Progenitor cell of endocrine pancreas (in vitro differentiated cells): ENCODE measurements around the gene IER3IP1. TPM values are rescaled to one million over a fixed set of nuclear protein-coding genes. Genes with fewer than 3 reads are reported as not detected.

Experiments
- DNase-seq: peaks from one replicate; pipeline ENCODE4 v3.0.0; 2021; ENCODE audit warnings: low spot score; ENCODE audit not compliant: unreplicated experiment
- H3K27ac Mint-ChIP-seq: 2 replicates; pipeline ENCODE4 v1.8.0; 2021; ENCODE audit warnings: mild to moderate bottlenecking, moderate library complexity, mixed read lengths
- H3K27me3 Mint-ChIP-seq: 2 replicates; pipeline ENCODE4 v1.8.0; 2021; ENCODE audit warnings: mixed read lengths
- H3K36me3 Mint-ChIP-seq: 2 replicates; pipeline ENCODE4 v1.8.0; 2022; ENCODE audit warnings: mixed read lengths; ENCODE audit not compliant: insufficient read depth
- H3K4me1 Mint-ChIP-seq: 2 replicates; pipeline ENCODE4 v1.8.0; 2021; ENCODE audit warnings: low read depth, mixed read lengths
- H3K4me3 Mint-ChIP-seq: 2 replicates; pipeline ENCODE4 v1.8.0; 2021; ENCODE audit warnings: low read depth, mild to moderate bottlenecking, moderate library complexity, mixed read lengths
- H3K9me3 Mint-ChIP-seq: 2 replicates; pipeline ENCODE4 v1.8.0; 2021; ENCODE audit warnings: low read depth, mixed read lengths
- CTCF ChIP-seq: fragments of 200-600 bp; sonication (generic); IDR thresholded peaks from one replicate; pipeline ENCODE4 v1.5.0; 2021; ENCODE audit warnings: antibody characterized with exemption, mild to moderate bottlenecking; ENCODE audit not compliant: unreplicated experiment
- total RNA-seq: library from RNA; stranded (reverse); gene quantifications from 2 replicates; pipeline ENCODE4 v1.2.1, GENCODE V29; 2021

The IER3IP1 gene
- total RNA-seq, 1 donor from 2014 or later = 9.5 TPM

- Mint-ChIP-seq H3K36me3 (no peaks in the 10 kb centered on the region), H3K4me1 (no peaks in the 10 kb centered on the region), H3K4me3 (no peak overlapping the region), H3K27me3 (peaks cover 6% of the 10 kb centered on the region), H3K9me3 (peaks cover 12% of the 10 kb centered on the region), H3K27ac (no peak overlapping the region)
- no peak for DNase-seq
- TF ChIP-seq CTCF = no peak
Measured at GRCh38 chr18:47180765-47181164, 4.6 kb upstream of the IER3IP1 start.

GRCh38 chr18:47179520-47179919 lies 3.4 kb upstream of the IER3IP1 start:
- Mint-ChIP-seq H3K4me3 (no peak overlapping the region), H3K36me3 (no peaks in the 10 kb centered on the region), H3K9me3 (peaks cover 6% of the 10 kb centered on the region), H3K27ac (no peak overlapping the region), H3K4me1 (no peaks in the 10 kb centered on the region), H3K27me3 (peaks cover 6% of the 10 kb centered on the region)
- no peak for DNase-seq
- TF ChIP-seq CTCF = no peak

DNA sequence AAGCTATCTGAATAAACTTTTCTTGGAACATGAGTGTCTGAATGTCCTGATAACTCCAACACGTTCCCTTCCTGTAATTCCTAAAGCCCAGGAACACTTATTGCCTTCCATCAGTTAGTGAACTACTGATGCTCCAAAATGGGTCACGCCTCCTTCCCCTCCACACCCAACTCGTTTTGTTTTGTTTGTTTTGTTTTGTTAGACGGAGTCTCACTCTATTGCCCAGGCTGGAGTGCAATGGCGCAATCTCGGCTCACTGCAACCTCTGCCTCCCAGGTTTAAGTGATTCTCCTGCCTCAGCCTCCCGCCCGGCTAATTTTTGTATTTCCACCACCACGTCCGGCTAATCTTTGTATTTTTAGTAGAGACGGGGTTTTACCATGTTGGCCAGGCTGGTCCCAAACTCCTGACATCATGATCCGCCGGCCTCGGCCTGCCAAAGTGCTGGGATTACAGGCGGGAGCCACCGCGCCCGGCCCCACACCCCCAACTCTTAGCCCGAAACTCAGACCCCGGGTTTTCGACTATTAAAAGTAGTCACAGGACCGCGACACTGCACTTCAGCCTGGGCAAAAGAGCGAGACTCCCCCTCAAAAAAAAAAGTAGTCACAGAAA lies 774 bp downstream of the IER3IP1 start:
- no peaks in the 10 kb centered on the region for H3K36me3 Mint-ChIP-seq
- H3K27ac Mint-ChIP-seq = no peak overlapping the region
- no peak for DNase-seq
- H3K4me1 Mint-ChIP-seq = no peaks in the 10 kb centered on the region
- H3K4me3 Mint-ChIP-seq = no peak overlapping the region
- H3K9me3 Mint-ChIP-seq = no peaks in the 10 kb centered on the region
- no peak for TF ChIP-seq CTCF
- H3K27me3 Mint-ChIP-seq = no peaks in the 10 kb centered on the region

- no peaks in the 10 kb centered on the region for H3K27me3 Mint-ChIP-seq
- H3K36me3 Mint-ChIP-seq = no peaks in the 10 kb centered on the region
- no peak for DNase-seq
- no peak overlapping the region for H3K4me3 Mint-ChIP-seq
- H3K9me3 Mint-ChIP-seq = no peaks in the 10 kb centered on the region
- TF ChIP-seq CTCF = no peak
- H3K4me1 Mint-ChIP-seq = peaks cover 4% of the 10 kb centered on the region
- no peak overlapping the region for H3K27ac Mint-ChIP-seq
Measured at GRCh38 chr18:47174545-47175116, 1.5 kb downstream of the IER3IP1 start.

DNA sequence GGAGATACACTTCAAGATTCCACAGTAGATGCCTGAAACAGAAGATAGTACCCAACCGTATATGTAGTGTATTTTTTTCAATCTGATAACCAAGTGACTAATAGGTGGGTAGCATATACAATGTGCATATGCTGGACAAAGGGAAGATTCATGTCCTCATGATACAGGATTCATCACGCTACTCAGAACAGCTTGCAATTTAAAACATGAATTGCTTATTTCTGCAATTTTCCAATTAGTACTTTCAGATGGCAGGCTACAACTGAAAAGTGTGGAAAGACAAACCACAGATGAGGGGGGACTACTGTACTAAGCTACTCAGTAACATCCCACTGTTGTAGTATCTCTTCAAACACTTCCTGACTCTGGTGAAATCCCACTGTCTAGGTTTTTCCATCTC lies 3.7 kb downstream of the IER3IP1 start:
- Mint-ChIP-seq H3K4me1 (peaks cover 4% of the 10 kb centered on the region), H3K9me3 (no peaks in the 10 kb centered on the region), H3K27me3 (no peaks in the 10 kb centered on the region), H3K36me3 (no peaks in the 10 kb centered on the region), H3K27ac (no peak overlapping the region), H3K4me3 (no peak overlapping the region)
- TF ChIP-seq CTCF = no peak
- no peak for DNase-seq
